GM19455 (cell line): ENCODE results near the gene CATSPERB.
"Not testable (repeated sequence)": the region's sequence is repeated elsewhere in the genome, so short reads cannot be mapped to it uniquely, and the experiment has no call there.

ENCODE experiments used
- ATAC-seq: cut with Tn5 transposase; IDR thresholded peaks from one replicate; pipeline ENCODE4 v1.9.1; 2021; ENCODE audit not compliant: unreplicated experiment

CATSPERB gene

DNA sequence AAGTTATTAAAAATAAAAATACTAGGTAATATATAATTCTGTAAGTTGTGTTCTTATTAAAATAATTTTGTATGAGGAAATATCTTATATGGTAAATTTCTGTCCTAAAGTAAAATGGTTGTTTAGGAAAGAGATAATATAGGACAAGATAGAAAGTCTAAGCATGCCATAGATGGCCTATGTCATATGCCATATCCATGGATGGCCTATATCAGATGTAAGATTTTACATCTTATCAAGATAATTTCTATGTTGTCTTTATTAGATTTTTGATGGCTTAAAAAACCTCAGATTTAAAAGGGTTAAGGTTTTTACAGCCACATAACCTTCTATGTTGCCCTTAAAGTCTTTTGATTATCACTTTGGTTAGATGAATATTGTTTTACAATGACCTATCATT is 52.6 kb downstream of the CATSPERB start:
- ATAC-seq, result no peak

DNA sequence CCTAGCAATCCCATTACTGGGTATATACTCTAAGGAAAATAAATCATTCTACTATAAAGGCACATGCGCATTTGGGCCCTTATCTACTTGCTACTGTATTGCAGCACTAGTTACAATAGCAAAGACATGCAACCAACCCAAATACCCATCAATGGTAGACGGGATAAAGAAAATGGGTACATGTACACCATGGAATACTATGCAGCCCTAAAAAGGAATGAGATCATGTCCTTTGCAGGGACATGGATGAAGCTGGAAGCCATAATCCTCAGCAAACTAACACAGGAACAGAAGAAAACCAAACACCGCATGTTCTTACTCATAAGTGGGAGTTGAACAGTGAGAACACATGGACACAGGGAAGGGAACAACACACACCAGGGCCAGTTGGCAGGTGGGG is 54.2 kb downstream of the CATSPERB start:
- not testable (repeated sequence) for ATAC-seq

DNA sequence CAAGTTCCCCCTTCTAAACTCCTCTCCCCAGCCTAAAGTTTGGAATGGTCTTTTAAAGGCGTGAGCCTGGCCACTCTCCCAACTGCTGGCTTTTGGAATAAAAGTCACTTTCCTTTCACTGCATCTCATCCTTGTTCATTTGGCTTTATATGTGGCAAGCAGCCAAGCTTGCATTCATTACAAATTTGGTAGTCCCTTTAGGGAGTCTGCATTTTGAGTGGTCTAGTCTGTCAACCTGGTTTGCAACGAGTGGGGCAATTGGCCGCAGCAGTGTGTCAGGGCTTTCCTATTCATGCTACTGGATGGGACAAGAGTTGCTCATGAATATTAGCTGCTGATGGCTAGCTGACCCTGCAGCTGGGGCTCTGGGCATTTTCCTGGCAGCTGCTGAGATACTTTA is 57.0 kb downstream of the CATSPERB start:
- ATAC-seq, result no peak

DNA sequence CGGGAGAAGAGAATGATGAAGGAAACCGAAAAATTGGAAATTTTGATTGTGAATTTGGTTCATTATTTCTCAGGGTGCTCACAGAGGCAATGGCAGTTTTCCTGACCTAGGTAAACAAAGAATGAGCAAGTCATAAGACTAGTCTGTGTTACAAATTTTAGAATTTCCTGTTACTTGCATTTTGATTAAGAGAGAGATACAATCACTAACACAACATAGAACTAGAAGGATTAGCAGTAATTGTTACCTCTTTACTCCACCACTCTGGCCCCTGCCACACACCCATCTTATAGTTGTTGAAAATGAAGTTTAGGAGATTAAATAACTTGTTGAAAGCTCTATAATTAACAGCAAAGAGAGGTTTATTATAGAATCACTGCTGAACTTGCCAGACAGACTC is 62.0 kb downstream of the CATSPERB start:
- no peak for ATAC-seq

DNA sequence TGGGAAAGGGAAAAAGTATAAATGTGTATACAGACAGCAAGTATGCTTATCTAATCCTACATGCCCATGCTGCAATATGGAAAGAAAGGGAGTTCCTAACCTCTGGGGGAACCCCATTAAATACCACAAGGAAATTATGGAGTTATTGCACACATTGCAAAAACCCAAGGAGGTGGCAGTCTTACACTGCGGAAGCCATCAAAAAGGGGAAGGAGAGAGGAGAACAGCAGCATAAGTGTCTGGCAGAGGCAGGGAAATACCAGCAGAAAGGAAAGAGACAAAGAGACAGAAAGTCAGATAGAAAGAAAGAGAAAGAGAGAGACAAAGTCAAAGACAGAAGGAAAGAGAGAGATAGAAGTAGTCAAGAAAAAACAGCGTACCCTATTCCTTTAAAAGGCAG is 64.8 kb downstream of the CATSPERB start:
- not testable (repeated sequence) for ATAC-seq

DNA sequence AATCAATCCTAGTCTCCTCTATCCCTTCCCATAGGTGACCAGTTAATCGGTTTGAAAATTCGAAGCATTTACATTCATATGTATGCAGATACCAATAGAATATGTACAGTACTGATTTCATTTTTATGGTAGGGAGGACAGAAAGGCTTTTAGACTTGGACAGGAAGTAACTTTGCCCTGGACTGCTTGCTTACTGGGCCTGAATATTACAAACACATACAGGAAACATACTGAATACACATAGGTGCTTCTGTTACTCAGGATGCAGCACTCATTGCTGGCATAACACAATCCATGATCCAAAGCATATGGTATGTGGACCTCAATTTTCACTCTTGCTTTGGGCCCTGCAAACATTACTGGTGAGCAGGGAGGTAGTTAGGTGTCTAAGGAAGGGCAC is 71.1 kb downstream of the CATSPERB start:
- no peak for ATAC-seq

DNA sequence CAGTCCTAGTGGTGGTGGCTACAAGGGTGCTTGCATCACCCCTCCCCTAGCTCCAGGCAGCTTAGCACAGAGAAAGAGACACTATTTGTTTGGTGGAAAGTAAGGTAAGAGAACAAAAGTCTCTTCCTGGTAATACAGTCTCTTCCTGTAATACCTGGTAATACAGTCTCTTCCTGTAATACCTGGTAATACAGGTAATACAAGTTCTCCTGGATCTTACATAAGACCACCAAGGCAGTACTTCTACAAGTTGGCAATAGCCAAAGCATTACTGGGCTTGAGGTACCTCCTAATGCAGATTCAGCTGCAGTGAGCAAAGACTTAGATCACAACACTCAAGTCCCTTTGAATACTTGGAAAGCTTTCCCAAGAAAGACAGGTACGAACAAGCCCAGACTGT is 77.0 kb downstream of the CATSPERB start:
- ATAC-seq, result no peak

DNA sequence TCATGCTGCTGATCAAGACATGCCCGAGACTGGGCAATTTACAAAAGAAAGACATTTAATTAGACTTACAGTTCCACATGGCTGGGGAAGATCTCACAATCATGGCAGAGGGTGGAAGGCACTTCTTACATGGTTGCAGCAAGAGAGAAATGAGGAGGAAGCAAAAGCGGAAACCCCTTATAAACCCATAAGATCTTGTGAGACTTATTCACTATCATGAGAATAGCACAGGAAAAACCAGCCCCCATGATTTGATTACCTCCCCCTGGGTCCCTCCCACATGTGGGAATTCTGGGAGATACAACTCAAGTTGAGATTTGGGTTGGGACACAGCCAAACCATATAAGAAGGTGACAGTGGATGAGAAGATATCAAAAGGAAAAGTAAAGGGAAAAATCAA is 78.4 kb downstream of the CATSPERB start:
- no peak for ATAC-seq

DNA sequence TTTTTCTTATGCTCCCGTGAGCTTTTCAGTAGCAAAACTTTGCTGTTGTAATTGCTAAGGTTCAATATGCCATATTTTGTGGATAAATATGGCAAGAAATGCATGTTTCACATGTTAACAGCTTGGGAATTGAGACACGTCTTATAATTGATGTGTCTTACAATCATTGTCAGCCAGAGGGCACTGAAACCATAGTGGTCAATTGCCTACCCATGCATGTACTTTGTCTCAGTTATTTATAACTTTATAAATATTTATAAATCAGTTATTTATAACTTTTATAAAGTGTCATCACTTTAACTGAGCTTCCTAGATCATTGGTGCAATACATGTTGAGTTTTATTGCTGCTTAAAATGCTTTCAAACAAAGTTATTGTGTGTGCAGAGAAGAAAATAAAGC is 82.0 kb downstream of the CATSPERB start:
- no peak for ATAC-seq

DNA sequence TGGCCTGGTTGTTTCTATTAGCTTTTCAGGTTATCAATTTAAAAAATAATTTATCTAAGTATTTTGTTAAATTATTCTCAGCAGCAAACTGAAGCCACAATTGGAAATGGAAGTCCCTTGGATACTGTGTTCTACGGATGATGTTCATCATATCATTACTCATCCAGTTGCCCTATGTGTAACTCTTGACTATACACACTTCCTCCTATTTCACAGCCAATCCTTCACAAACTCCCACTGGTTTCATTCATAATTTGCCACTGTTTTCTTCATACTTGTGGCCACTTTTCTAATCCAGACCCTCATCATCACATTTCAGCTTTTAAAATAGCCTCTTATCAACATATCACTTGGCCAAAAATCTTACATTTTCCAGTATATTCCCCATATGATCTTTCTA is 84.0 kb downstream of the CATSPERB start:
- no peak for ATAC-seq

DNA sequence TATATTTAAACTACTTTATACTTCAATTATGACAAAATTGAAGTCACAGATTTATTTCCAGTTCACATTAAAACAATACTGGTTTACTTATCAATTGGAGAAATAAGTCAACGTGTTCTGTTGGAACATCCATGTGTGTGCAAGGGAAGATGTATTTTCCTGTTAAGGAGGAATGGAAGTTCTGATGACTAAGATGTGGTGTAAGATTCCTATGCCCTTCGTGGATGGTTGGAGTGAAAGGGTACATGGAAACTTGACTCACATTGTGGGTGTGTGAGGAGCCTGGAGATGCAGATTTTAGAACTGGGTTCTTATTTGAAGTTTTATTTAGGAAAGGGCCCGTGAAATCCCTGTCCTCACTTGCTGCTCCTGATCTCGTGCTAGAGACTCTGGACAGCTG is 95.3 kb downstream of the CATSPERB start:
- no peak for ATAC-seq

DNA sequence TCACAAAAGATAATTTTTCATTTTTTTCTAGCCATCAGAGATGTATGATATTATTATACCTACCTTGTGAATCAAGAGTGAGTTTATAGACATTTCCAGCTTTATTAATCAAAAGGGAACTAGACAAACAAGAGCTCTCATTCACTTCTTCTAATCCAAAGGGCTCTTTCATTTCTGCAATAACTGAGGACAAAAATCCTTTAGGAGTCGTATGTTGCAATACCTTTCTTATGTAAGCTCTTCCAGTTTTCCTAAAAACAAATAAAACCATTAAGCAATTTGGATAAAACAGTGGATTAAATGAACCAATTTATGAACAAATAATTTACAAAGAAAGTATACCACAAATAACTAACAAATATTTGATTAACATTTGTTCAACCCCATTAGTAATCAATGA is 107.1 kb downstream of the CATSPERB start:
- no peak for ATAC-seq

DNA sequence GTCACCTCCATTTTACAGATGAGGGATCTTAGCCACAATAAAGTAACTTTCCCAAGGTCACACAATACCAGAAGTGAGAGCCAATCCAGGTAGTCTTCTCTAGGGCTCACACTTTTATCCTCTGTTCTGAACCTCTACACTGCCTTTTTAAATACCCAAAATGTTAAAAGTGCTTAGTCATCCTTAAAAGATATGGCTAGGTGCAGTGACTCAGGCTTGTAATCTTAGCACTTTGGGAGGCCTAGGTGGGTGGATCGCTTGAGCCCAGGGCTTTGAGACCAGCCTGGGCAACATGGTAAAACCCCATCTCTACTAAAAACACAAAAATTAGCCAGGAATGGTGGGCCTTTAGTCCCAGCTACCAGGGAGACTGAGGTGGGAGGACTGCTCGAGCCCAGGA is 117.7 kb downstream of the CATSPERB start:
- ATAC-seq, result no peak

DNA sequence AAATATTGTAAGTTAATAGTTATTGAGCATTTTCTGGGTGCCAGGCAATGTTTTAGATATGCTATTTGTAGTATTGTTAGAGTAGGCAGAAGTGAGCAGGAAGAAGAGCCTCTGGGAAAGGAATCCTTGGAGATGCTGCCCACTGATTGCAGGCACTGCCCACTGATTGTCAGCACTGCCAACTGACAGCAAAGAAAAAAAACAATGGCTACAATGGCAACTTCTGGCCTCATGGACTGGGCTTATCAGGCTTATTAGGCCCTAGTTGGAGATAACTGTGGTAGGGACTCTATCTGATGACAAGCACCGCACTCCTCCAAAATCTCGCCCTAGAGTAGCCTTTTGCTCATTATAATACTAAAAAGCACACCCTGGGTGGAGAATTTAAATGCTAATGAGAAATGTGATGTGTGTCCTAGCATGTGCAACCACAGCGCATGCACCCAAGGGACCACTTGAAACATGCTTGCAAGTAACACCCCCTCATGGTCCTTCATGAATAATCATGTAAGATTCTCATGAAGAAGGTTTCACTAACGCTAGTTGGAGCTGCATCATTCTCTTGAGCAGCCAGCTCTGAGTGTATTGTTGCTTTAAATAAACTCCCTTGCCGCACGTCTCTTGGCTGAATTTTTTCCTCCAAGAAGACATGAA is 118.3 kb downstream of the CATSPERB start:
- ATAC-seq, result no peak

DNA sequence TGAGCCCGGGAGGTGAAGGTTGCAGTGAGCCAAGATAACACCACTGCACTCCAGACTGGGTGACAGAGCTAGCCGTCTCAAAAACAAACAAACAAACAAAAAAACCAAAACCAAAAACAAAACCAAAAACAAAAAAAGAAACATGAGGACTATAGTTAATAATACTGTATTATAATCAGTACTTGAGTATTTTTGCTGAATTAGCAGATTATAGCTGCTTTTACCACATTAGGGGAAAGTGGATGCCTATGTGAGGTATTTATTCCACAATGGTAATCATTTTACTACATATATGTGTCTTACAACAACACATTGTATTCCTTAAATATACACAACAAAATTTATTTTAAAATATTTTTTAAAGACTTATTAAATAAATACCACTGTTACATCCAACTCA is 120.4 kb downstream of the CATSPERB start:
- ATAC-seq, result no peak

DNA sequence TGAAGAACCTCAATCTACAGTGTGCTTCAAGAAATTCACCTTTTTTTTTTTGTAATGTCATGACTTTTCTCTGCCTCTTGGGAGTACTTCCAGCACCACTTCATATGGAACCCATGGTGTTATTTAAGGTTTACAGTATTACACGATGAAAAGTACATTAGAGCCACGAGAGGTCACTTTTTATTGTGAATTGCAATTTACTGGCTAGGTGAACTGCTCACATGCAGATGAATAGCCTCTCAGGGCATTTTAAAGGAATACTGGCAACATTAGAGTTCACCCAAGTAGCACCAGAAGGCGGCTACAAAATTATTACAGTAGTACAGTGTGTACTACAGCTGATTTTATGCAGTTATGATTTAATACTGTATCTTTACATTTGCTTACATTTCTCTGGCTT is 122.7 kb downstream of the CATSPERB start:
- ATAC-seq, result no peak

DNA sequence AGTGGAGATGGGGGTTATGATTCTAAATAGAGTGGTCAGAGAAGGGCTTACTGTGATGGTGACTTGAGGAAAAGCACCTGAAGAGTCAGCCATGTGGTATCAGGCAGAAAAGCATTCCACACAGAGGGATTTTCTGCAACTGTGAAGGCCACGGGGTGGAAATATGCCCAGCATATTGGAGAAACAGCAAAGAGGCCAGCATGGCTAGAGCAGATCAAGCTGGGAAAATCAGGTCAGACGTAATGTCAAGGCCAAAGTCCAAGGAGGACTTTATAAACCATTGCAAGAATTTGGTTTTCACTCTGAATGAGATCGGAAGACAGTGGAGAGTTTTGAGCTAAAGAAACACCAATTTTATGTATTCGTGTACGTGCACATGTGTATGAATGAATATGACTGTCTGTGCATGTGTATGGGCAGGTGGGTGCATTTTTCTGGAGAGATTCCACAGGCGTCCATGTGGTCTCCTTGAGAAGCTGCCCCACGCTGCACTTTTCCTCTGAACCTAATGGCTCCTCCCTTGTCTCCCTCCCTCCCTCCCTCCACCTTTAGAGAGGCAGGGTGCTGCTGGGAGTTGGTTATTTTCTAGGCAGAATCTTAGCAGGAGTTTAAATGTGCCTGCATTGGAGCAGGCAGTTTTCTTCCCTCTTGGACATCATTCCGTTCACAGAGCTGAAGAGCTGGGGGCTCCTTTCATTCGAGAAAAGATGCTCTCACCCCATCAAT is 124.4 kb downstream of the CATSPERB start:
- ATAC-seq, result no peak

DNA sequence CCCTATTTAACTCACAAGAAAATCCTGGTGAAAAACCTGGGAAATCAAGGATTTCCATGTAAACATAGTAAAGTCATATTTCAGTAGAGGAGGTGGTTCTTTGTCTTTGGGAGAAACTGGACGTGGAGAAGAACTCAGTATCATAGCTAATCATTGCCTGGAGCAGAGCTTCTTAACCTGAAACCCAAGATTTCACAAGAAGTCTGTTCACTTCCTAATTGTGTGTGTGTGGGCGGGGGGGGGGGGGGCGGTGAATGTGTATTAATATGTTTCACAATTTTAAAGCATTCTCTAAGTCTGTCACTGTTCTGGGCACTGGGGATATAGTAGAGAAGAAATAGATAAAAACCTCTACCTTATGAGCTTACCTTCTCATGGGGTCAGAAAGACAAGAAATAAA is 125.0 kb downstream of the CATSPERB start:
- ATAC-seq, result no peak

DNA sequence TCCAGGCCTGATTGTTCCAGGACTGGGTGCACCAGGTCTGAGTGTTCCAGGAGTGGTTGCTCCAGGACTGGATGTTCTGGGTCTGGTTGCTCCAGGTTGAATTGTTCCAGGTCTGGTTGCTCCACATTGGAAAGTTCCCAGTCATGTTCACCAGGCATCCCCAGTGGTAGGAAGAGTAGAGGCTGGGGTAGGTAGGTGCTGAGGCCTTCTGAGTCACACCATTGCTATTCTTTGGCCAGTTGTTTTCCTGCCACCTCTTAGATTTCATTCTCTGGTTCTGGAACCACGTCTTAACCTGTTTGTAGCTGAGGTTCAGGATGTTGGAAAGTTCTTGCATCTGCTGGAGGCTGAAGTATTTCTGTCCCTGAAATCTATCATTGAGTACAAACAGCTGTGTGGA is 127.3 kb downstream of the CATSPERB start:
- ATAC-seq, result not testable (repeated sequence)

DNA sequence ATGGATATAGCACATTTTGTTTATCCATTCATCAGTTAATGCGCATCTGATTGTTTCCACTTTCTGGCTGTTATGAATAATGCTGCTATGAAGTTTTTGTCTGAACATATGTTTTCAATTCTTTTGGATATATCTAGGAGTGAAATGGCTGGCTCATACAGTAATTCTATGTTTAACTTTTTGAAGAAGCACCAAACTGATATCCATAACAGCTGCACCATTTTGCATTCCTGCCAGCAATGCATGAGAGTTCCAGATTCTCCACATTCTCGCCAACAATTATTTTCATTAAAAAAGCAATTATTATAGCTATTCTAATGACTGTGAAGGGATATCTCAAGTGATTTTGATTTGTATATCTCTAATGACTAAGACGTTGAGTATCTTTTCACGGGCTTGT is 131.9 kb downstream of the CATSPERB start:
- no peak for ATAC-seq

DNA sequence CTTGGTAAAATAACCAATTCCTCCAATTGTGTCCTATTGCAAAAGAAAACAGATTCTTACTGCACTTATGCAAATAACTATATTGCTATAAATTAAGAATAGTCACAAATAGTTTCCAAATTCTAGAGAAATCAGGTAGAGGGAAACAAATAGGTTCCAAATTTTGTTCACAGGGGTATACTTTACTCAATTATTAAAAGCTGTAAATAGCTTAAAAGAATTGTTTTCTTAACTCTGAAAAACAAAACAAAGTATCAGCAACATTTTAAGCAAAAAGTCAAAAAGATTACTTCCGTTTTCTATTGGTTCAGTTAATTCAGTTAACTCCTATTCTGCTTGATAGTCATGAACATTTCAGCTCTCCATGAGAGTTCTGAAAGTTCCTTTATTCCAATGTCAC is 136.2 kb downstream of the CATSPERB start:
- no peak for ATAC-seq

DNA sequence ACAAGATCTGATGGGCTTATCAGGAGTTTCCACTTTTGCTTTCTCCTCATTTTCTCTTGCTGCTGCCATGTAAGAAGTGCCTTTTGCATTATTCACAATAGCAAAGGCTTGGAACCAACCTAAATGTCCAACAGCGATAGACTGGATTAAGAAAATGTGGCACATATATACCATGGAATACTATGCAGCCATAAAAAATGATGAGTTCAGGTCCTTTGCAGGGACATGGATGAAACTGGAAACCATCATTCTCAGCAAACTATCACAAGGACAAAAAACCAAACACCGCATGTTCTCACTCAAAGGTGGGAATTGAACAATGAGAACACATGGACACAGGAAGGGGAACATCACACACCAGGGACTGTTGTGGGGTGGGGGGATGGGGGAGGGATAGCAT is 137.9 kb downstream of the CATSPERB start:
- ATAC-seq, result not testable (repeated sequence)

DNA sequence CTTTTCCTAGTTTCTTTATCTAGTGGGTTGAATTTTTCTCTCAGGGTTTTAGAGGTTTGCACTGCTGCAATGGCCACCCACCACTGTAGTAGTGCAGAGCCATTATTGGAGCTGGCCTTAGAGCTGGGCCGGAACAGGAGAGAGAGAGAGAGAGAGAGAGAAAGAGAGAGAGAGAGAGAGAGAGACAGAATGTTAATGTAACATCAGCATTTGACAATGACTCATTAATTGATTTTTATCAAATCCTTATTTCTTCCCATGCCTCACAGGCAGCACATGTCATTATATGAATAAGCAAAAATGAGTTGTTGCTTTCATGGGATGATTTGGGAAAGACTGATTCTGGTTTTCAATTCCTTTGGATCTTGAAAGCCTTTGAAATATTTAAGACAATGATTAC is 145.5 kb downstream of the CATSPERB start:
- no peak for ATAC-seq
